Kidney (tissue), 14 donors: ENCODE data around the gene MLLT10. TPM values are rescaled to one million over a fixed set of nuclear protein-coding genes. Genes with fewer than 3 reads are reported as not detected.

Experiments used
- DNase-seq, 5 donors: peaks; one replicate each; pipeline ENCODE4 v3.0.0-alpha.2; 2013 to 2020
- FAIRE-seq: peaks from 2 replicates; lab custom pipeline; 2012; peaks lifted over from hg19 to GRCh38; lab: Jason Lieb, UNC
- H3K27ac ChIP-seq, 2 donors: one replicate each; pipeline ENCODE4 v1.7.0; 2013; ENCODE audit warnings: low read depth in 2 of 2, low read length in 2 of 2, inconsistent platforms in 1 of 2
- H3K27me3 ChIP-seq: one replicate; pipeline ENCODE4 v1.7.1; 2013; ENCODE audit warnings: low read length, inconsistent platforms; ENCODE audit not compliant: control insufficient read depth, insufficient read depth
- H3K36me3 ChIP-seq, 3 donors: one replicate each; pipeline versions ENCODE4 v1.7.0 to v1.7.1; 2013; ENCODE audit warnings: low read length in 3 of 3, control low read depth in 1 of 3, inconsistent platforms in 1 of 3; ENCODE audit not compliant: insufficient read depth in 3 of 3, control insufficient read depth in 2 of 3
- H3K4me1 ChIP-seq, 3 donors: one replicate each; pipeline versions ENCODE4 v1.7.0 to v1.7.1; 2013; ENCODE audit warnings: low read length in 3 of 3, inconsistent platforms in 1 of 3, low read depth in 1 of 3; ENCODE audit not compliant: control insufficient read depth in 2 of 3, insufficient read depth in 2 of 3
- H3K4me3 ChIP-seq, 3 donors: one replicate each; pipeline versions ENCODE4 v1.7.0 to v1.8.1; 2013; ENCODE audit warnings: low read length in 3 of 3, control low read depth in 1 of 3, inconsistent platforms in 1 of 3
- H3K9ac ChIP-seq, 3 donors: one replicate each; pipeline versions ENCODE4 v1.7.0 to v1.7.1; 2013; ENCODE audit warnings: low read length in 3 of 3, control low read depth in 1 of 3, inconsistent platforms in 1 of 3
- H3K9me3 ChIP-seq, 3 donors: one replicate each; pipeline versions ENCODE4 v1.7.0 to v1.7.1; 2013; ENCODE audit warnings: low read length in 3 of 3, control low read depth in 1 of 3, inconsistent platforms in 1 of 3; ENCODE audit not compliant: control insufficient read depth in 2 of 3, insufficient read depth in 1 of 3
- intact Hi-C: fragments of 100-400 bp; cut with DNase I; formaldehyde crosslinking; loops from one replicate; pipeline ENCODE4 v1.11.1; 2022
- polyA plus RNA-seq: library from polyadenylated mRNA; stranded (reverse); fragments of 350-450 nt; fragmentation: Illumina TruSeq; extraction: RNeasy Lipid Tissue Mini Kit (QIAGEN cat#74804); gene quantifications from one replicate; pipeline ENCODE4 v1.2.3, GENCODE V29; 2014; ENCODE audit warnings: low read depth, low replicate concordance; ENCODE audit not compliant: insufficient read depth
- total RNA-seq: library from RNA; stranded (reverse); fragmentation: NEBNext Ultra II Directional; extraction: Animal tissue kit (Norgen Biotek cat#: 25700); gene quantifications from one replicate; pipeline ENCODE4 v1.2.1, GENCODE V29; 2021
- TF ChIP-seq, protein P1 (sequence below): IDR thresholded peaks from 3 replicates; pipeline ENCODE4 v1.5.1; 2012; ENCODE audit warnings: mild to moderate bottlenecking, moderate library complexity, borderline replicate concordance; ENCODE audit not compliant: insufficient read depth; ENCODE audit errors: extremely low read depth
- donor health status: control.
- donor health status: control.
- donor health status: control.
- donor health status: control.
- donor health status: control.
- donor health status: DM: yes; HTN: yes; CAD: no.
- donor health status: Normal renal cell carcinoma (clear cell type).

Gene MLLT10
- total and polyA plus RNA-seq, 2 donors from 2014 or later = 11.0 to 54.2 TPM

DNA sequence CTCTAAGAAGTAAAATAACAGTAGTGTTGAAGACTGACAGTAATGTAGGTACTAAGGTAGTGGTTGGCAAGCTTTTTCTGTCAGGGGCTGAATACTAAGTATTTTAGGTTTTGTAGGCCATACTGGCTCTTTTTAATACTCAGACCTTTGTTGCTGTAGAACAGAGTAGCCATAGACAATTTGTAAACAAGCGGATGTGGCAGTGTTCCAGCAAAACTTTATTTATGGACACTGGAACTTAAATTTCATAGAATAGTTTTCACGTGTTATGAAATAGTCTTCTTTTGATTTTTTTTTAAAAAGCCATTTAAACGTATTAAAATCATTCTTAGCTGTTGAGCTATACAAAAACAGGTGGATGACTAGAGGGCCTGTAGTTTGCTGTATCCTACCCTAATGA is 121.2 kb downstream of the MLLT10 start:
- Histone ChIP-seq H3K27me3 (no peaks in the 10 kb centered on the region), H3K36me3 (peaks cover 0 to 3% (median 0%) of the 10 kb centered on the region in 3 donors), H3K4me3 (no peak overlapping the region), H3K27ac (no peak overlapping the region), H3K4me1 (no peaks in the 10 kb centered on the region), H3K9me3 (no peaks in the 10 kb centered on the region), H3K9ac (no peak overlapping the region)
- TF ChIP-seq, protein P1, sequence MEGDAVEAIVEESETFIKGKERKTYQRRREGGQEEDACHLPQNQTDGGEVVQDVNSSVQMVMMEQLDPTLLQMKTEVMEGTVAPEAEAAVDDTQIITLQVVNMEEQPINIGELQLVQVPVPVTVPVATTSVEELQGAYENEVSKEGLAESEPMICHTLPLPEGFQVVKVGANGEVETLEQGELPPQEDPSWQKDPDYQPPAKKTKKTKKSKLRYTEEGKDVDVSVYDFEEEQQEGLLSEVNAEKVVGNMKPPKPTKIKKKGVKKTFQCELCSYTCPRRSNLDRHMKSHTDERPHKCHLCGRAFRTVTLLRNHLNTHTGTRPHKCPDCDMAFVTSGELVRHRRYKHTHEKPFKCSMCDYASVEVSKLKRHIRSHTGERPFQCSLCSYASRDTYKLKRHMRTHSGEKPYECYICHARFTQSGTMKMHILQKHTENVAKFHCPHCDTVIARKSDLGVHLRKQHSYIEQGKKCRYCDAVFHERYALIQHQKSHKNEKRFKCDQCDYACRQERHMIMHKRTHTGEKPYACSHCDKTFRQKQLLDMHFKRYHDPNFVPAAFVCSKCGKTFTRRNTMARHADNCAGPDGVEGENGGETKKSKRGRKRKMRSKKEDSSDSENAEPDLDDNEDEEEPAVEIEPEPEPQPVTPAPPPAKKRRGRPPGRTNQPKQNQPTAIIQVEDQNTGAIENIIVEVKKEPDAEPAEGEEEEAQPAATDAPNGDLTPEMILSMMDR = no peak
- intact Hi-C loops = no loop called here
- no peak for DNase-seq
- FAIRE-seq = no peak

DNA sequence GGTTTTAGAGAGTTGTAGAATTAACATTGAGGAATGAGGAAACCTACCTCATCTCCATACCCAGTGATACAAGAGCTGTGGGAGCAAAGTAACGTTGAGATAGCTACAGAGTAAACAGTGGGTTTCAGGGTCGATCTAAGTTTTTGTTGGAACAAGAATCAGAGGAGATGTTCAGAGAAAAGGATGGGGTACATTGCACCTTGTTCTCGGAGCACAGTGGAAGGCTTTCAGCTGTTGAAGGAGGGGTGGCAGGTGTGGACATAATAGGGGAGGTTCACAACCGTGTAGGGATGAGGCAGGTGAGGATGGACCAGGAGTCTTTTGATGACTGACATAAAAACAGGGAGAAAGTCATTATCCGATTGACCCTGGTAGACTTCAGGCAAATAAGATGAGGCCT is 121.7 kb downstream of the MLLT10 start:
- DNase-seq = no peak
- intact Hi-C loops = no loop called here

DNA sequence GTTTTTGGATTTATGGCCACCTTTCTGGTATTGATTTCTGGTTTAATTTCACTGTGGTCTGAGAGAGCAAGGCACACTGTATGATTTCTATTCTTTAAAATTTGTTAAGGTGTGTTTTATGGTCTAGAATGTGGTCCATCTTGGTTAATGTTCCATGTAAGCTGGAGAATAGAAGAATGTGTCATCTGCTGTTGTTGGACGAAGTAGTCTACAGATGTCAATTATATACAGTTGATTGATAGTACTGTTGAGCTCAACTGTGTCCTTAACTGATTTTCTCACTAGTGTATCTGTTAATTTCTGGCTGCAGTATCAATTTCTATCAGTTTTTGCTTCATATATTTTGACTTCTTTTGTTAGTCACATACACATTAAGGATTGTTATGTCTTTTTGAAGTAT is 127.1 kb downstream of the MLLT10 start:
- intact Hi-C loops = no loop called here

More for the DNA sequence above, 121.7 kb downstream of the MLLT10 start:
- no peaks in the 10 kb centered on the region for H3K4me1 ChIP-seq
- peaks cover 0 to 3% (median 0%) of the 10 kb centered on the region in 3 donors for H3K36me3 ChIP-seq
- H3K27me3 ChIP-seq = no peaks in the 10 kb centered on the region
- H3K9ac ChIP-seq = no peak overlapping the region
- H3K9me3 ChIP-seq = no peaks in the 10 kb centered on the region
- no peak overlapping the region for H3K27ac ChIP-seq
- TF ChIP-seq, protein P1 = no peak
- no peak for FAIRE-seq
- H3K4me3 ChIP-seq = no peak overlapping the region

DNA sequence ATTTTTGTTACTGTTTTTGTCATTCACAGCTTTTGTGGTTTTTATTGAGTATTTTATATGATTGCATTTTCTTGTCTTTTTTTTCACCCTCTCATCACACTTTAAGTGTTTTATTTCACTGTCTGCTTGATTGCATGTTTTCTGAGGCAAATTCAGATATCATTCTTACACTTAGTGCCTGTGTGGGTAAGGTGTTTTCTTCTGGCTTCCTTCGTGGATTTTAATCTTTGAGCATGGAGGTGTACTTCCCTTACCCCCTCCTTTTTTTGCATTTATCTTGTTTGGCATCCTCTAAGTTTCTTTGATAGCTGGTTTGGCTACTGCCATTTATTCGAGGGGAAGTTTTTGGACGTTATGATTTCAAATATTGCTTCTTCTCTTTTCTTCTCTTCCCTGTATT is 127.9 kb downstream of the MLLT10 start:
- no peaks in the 10 kb centered on the region for H3K9me3 ChIP-seq
- no peak overlapping the region for H3K9ac ChIP-seq
- no peak for DNase-seq
- FAIRE-seq = peak; percentile 3
- H3K27ac ChIP-seq = no peak overlapping the region
- no peaks in the 10 kb centered on the region for H3K4me1 ChIP-seq
- H3K27me3 ChIP-seq = no peaks in the 10 kb centered on the region
- intact Hi-C loops = no loop called here
- H3K4me3 ChIP-seq = no peak overlapping the region
- TF ChIP-seq, protein P1 = no peak
- H3K36me3 ChIP-seq = no peaks in the 10 kb centered on the region

More for the DNA sequence above, 127.1 kb downstream of the MLLT10 start:
- FAIRE-seq = no peak
- H3K4me1 ChIP-seq = no peaks in the 10 kb centered on the region
- no peaks in the 10 kb centered on the region for H3K9me3 ChIP-seq
- no peaks in the 10 kb centered on the region for H3K27me3 ChIP-seq
- H3K9ac ChIP-seq = no peak overlapping the region
- TF ChIP-seq, protein P1 = no peak
- DNase-seq = no peak
- no peaks in the 10 kb centered on the region for H3K36me3 ChIP-seq
- H3K4me3 ChIP-seq = no peak overlapping the region
- no peak overlapping the region for H3K27ac ChIP-seq
